Endothelial cell of umbilical vein (primary cell): ENCODE measurements around the gene KAZN. TPM values are rescaled to one million over a fixed set of nuclear protein-coding genes. Genes with fewer than 3 reads are reported as not detected.

Experiments
- BruUV-seq: library from RNA; stranded (reverse); fragments of 400-500 nt; replicated peaks from 2 replicates; lab custom pipeline; 2021; lab: Mats Ljungman, UMichigan
- CTCF ChIA-PET: fragments of 300-600, 350-600 bp; sonication (Branson Sonifier 250); formaldehyde crosslinking; loops from one replicate; lab custom pipeline; 2021; ENCODE audit warnings: antibody characterized with exemption, inconsistent platforms; lab: Charles Lee
- POLR2A ChIA-PET: fragments of 300-600, 350-600 bp; sonication (Branson Sonifier 250); formaldehyde crosslinking; loops from one replicate; lab custom pipeline; 2021; ENCODE audit warnings: antibody characterized with exemption, inconsistent platforms; lab: Charles Lee
- DNase-seq: peaks from one replicate; pipeline ENCODE4 v3.0.0-alpha.2; 2011; ENCODE audit warnings: low read depth, low spot score
- FAIRE-seq: peaks from 2 replicates; lab custom pipeline; 2011; peaks lifted over from hg19 to GRCh38; lab: Jason Lieb, UNC
- H2AFZ ChIP-seq: 2 replicates; pipeline ENCODE4 v1.6.0; 2012; ENCODE audit warnings: low read depth, low read length, control low read depth, inconsistent platforms
- H3K27ac ChIP-seq: 2 replicates; pipeline ENCODE4 v1.5.1; 2011; ENCODE audit warnings: low read depth, mild to moderate bottlenecking, control low read depth, low read length, moderate library complexity; ENCODE audit not compliant: insufficient read depth
- H3K27me3 ChIP-seq, 2 experiments: 2 replicates each; pipeline versions ENCODE4 v1.6.0 to v1.6.1; 2011; ENCODE audit warnings: low read length in 2 of 2, mixed read lengths in 1 of 2; ENCODE audit not compliant: control insufficient read depth in 2 of 2, insufficient read depth in 2 of 2
- H3K36me3 ChIP-seq, 2 experiments: 2 replicates in 1 of 2; 3 replicates in 1 of 2; pipeline ENCODE4 v1.5.1; 2011; ENCODE audit warnings: low read length in 2 of 2, mild to moderate bottlenecking in 1 of 2, moderate library complexity in 1 of 2; ENCODE audit not compliant: control insufficient read depth in 2 of 2, insufficient read depth in 2 of 2; ENCODE audit errors: extremely low read depth in 1 of 2
- H3K4me1 ChIP-seq: 3 replicates; pipeline ENCODE4 v1.5.1; 2011; ENCODE audit warnings: mild to moderate bottlenecking, low read length; ENCODE audit not compliant: control insufficient read depth, insufficient read depth; ENCODE audit errors: extremely low read depth
- H3K4me2 ChIP-seq: 2 replicates; pipeline ENCODE4 v1.6.1; 2011; ENCODE audit warnings: low read length, control low read depth, mixed read lengths; ENCODE audit not compliant: insufficient read depth
- H3K4me3 ChIP-seq, 3 experiments: fragments of 200-600 bp in 1 of 3; sonication (generic), shearing (Covaris generic) in 1 of 3; replicated peaks in 1 of 3; 2 replicates each; pipeline ENCODE4 v1.5.1; 2011 to 2016; ENCODE audit warnings: control low read depth in 3 of 3, low read length in 3 of 3, mild to moderate bottlenecking in 2 of 3, inconsistent platforms in 1 of 3, low read depth in 1 of 3, moderate library complexity in 1 of 3; ENCODE audit not compliant: insufficient read depth in 1 of 3
- H3K79me2 ChIP-seq: 2 replicates; pipeline ENCODE4 v1.6.0; 2012; ENCODE audit warnings: low read length, inconsistent platforms; ENCODE audit not compliant: control insufficient read depth, insufficient read depth
- H3K9ac ChIP-seq: replicated peaks from 2 replicates; pipeline ENCODE3; 2011; ENCODE audit warnings: low read length, control low read depth; ENCODE audit not compliant: insufficient read depth; ENCODE audit errors: extremely low read depth
- H3K9me1 ChIP-seq: replicated peaks from 3 replicates; pipeline ENCODE4 v1.6.0; 2011; ENCODE audit warnings: mild to moderate bottlenecking, low read length; ENCODE audit not compliant: control insufficient read depth, insufficient read depth; ENCODE audit errors: extremely low read depth
- H3K9me3 ChIP-seq: replicated peaks from 2 replicates; pipeline ENCODE4 v1.5.1; 2012; ENCODE audit warnings: low read length, inconsistent platforms; ENCODE audit not compliant: control insufficient read depth, insufficient read depth
- H4K20me1 ChIP-seq: replicated peaks from 2 replicates; pipeline ENCODE3; 2011; ENCODE audit warnings: mild to moderate bottlenecking, low read length; ENCODE audit not compliant: control insufficient read depth, insufficient read depth; ENCODE audit errors: extremely low read depth
- CTCF ChIP-seq, 2 donors: IDR thresholded peaks; 1 replicate in 1 of 2; 2 replicates in 1 of 2; pipeline ENCODE4 v1.5.1; 2011; ENCODE audit warnings: low read length in 2 of 2, mild to moderate bottlenecking in 2 of 2, moderate library complexity in 2 of 2, control low read depth in 1 of 2, inconsistent platforms in 1 of 2, low read depth in 1 of 2; ENCODE audit not compliant: insufficient read depth in 1 of 2; ENCODE audit errors: extremely low read depth in 1 of 2
- EZH2 ChIP-seq: IDR thresholded peaks from 2 replicates; pipeline ENCODE4 v1.6.1; 2012; ENCODE audit warnings: borderline replicate concordance, low read depth, mild to moderate bottlenecking, moderate library complexity, low read length, inconsistent platforms; ENCODE audit not compliant: severe bottlenecking
- FOS ChIP-seq: IDR thresholded peaks from 2 replicates; pipeline ENCODE4 v1.6.1; 2011; ENCODE audit warnings: mild to moderate bottlenecking, low read length, moderate library complexity, borderline replicate concordance; ENCODE audit not compliant: insufficient read depth
- GATA2 ChIP-seq: IDR thresholded peaks from 2 replicates; pipeline ENCODE4 v1.7.0; 2011; ENCODE audit warnings: low read depth, mild to moderate bottlenecking, moderate library complexity, mixed read lengths, low read length; ENCODE audit not compliant: insufficient read length, insufficient read depth
- JUN ChIP-seq: IDR thresholded peaks from 2 replicates; pipeline ENCODE4 v1.6.1; 2011; ENCODE audit warnings: borderline replicate concordance, low read depth; ENCODE audit not compliant: insufficient read length, insufficient read depth
- MAX ChIP-seq: IDR thresholded peaks from 2 replicates; pipeline ENCODE4 v1.6.1; 2011; ENCODE audit not compliant: insufficient read depth, insufficient read length
- POLR2A ChIP-seq: IDR thresholded peaks from 2 replicates; pipeline ENCODE4 v1.6.1; 2012; ENCODE audit warnings: low read depth, mild to moderate bottlenecking, control low read depth, low read length
- POLR2AphosphoS5 ChIP-seq: IDR thresholded peaks from 2 replicates; pipeline ENCODE4 v1.6.1; 2012; ENCODE audit warnings: low read depth, mild to moderate bottlenecking, control low read depth, low read length, moderate library complexity; ENCODE audit not compliant: insufficient read depth
- dilution Hi-C: fragments of 300-500 bp; cut with MboI; formaldehyde crosslinking; loops from one replicate; pipeline ENCODE4 v1.15.0; 2019; ENCODE audit warnings: low sequenced_read_pairs; ENCODE audit not compliant: extremely low pct_ligation_motif_present
- intact Hi-C: fragments of 100-400 bp; cut with micrococcal nuclease; formaldehyde crosslinking; loops from one replicate; pipeline ENCODE4 v1.10.0; 2022
- polyA plus RNA-seq, 4 experiments: library from polyadenylated mRNA; depleted of rRNA in 3 of 4; stranded (reverse) in 3 of 4; unstranded in 1 of 4; fragments of >200 nt; gene quantifications; 2 replicates each; pipeline versions ENCODE4 v1.2.1 to v1.2.3, GENCODE V29; 2011 to 2012; ENCODE audit warnings: missing spikeins in 1 of 4
- total RNA-seq: library from RNA; stranded (reverse); gene quantifications from 2 replicates; pipeline ENCODE4 v1.2.3, GENCODE V29; 2021

KAZN gene
- total and polyA plus RNA-seq, 2 donors (not counting 3 experiments of a cell fraction or from before 2014, with no cell fraction given), result 1.6 to 5.8 TPM

GRCh38 chr1:14774988-14775387 is 176.5 kb downstream of the KAZN start:
- DNase-seq (no peak), FAIRE-seq (no peak)
- no peaks in the 10 kb centered on the region for H3K9me1 ChIP-seq
- no peaks in the 10 kb centered on the region for H4K20me1 ChIP-seq
- no TSS peak for BruUV-seq
- H3K9ac ChIP-seq, result no peak overlapping the region
- no peak overlapping the region for H3K4me3 ChIP-seq
- ChIA-PET POLR2A (no interaction called here), CTCF (no interaction called here)
- H3K4me2 ChIP-seq, result no peak overlapping the region
- TF ChIP-seq MAX (no peak), FOS (no peak)
- dilution Hi-C loops (no loop called here), intact Hi-C loops (loop anchor here (5.0 kb wide), 1 partner anchor 147 kb away; no protein-coding TSS in a partner anchor)
- no peaks in the 10 kb centered on the region for H3K27me3 ChIP-seq
- no peak overlapping the region for H2AFZ ChIP-seq
- no peaks in the 10 kb centered on the region for H3K4me1 ChIP-seq
- H3K36me3 ChIP-seq, result no peaks in the 10 kb centered on the region
- H3K79me2 ChIP-seq, result no peaks in the 10 kb centered on the region
- no peak overlapping the region for H3K27ac ChIP-seq
- peaks cover 3% of the 10 kb centered on the region for H3K9me3 ChIP-seq

GRCh38 chr1:14775434-14775833 is 176.9 kb downstream of the KAZN start:
- Histone ChIP-seq H3K4me1 (no peaks in the 10 kb centered on the region), H3K9me1 (no peaks in the 10 kb centered on the region), H3K4me2 (no peak overlapping the region), H3K27ac (no peak overlapping the region), H3K79me2 (no peaks in the 10 kb centered on the region), H2AFZ (no peak overlapping the region), H3K9me3 (peaks cover 3% of the 10 kb centered on the region), H3K36me3 (no peaks in the 10 kb centered on the region), H4K20me1 (no peaks in the 10 kb centered on the region), H3K9ac (no peak overlapping the region), H3K4me3 (no peak overlapping the region), H3K27me3 (no peaks in the 10 kb centered on the region)
- DNase-seq (no peak), FAIRE-seq (no peak)
- no peak for TF ChIP-seq GATA2
- no peak for TF ChIP-seq EZH2
- TF ChIP-seq JUN, result no peak
- TF ChIP-seq CTCF (IDR thresholded peaks at IDR 0.05; ENCODE audit: extremely low read depth in 1 of 2, insufficient read depth in 1 of 2, low read depth in 1 of 2, low read length in 2 of 2), result no peak
- TF ChIP-seq MAX, result no peak
- TF ChIP-seq POLR2AphosphoS5, result no peak
- TF ChIP-seq POLR2A, result no peak
- CTCF ChIA-PET, result no interaction called here
- no TSS peak for BruUV-seq
- dilution Hi-C loops, result no loop called here
- POLR2A ChIA-PET, result no interaction called here
- intact Hi-C loops, result loop anchor here (5.0 kb wide), 1 partner anchor 147 kb away; no protein-coding TSS in a partner anchor
